ENCODE measurements around the gene GLG1.

The GLG1 gene

DNA sequence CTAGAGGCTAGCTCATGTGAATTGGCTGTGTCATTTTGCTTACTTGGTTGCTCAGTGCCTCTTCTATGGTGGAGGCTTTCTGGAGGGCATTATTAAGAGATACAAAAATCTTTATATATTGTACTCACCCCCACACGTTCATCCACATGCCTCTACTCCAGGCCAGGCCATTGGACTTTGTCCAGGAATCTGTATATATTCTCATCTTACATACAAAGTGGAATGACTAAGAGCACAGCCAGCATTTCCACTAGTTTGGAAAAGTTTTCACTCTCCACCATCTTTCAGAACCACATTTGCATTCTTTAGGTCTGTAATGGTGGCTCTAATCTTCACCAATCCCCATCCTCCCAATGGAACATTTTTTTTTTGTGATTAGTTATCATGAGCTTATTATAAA is 4.8 kb upstream of the GLG1 start:
- Histone ChIP-seq H3K36me3 (ENCODE audit: control insufficient read depth, insufficient read depth, low read length) (no peaks in the 10 kb centered on the region), H3K27ac (ENCODE audit: insufficient read depth, low read length, poor library complexity, severe bottlenecking) (no peak overlapping the region), H3K4me3 (ENCODE audit: insufficient read depth, low read depth, low read length, poor library complexity, severe bottlenecking) (no peak overlapping the region), H3K27me3 (replicated peaks; ENCODE audit: control insufficient read depth, insufficient read depth, low read length, poor library complexity, severe bottlenecking) (no peaks in the 10 kb centered on the region), H3K4me1 (ENCODE audit: control insufficient read depth, insufficient read depth, low read length, poor library complexity, severe bottlenecking) (peaks cover 18% of the 10 kb centered on the region), H3K9me3 (ENCODE audit: control insufficient read depth, low read length) (no peaks in the 10 kb centered on the region)
- DNase-seq = no peak

DNA sequence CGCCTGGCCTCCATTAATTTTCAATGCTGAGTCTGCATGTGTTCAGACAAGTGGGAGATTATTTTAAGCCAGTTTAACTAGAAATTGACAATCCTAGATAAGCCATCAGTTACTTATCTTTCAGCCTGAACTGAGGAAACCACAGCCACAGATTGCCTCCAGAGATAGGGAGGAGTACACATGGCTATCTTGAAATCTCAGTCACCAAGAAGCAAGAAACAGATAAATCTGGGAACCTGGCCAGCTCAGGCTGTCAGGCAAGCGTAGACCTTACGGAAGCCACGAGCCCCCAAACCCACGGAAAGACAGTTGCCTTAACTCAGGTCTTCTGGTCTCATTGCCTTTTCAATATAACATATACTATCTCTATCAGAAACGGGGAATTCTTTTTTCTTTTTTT is 2.0 kb upstream of the GLG1 start:
- Histone ChIP-seq H3K4me1 (ENCODE audit: control insufficient read depth, insufficient read depth, low read length, poor library complexity, severe bottlenecking) (peaks cover 18% of the 10 kb centered on the region), H3K27ac (ENCODE audit: insufficient read depth, low read length, poor library complexity, severe bottlenecking) (no peak overlapping the region), H3K4me3 (ENCODE audit: insufficient read depth, low read depth, low read length, poor library complexity, severe bottlenecking) (no peak overlapping the region), H3K27me3 (replicated peaks; ENCODE audit: control insufficient read depth, insufficient read depth, low read length, poor library complexity, severe bottlenecking) (no peaks in the 10 kb centered on the region), H3K36me3 (ENCODE audit: control insufficient read depth, insufficient read depth, low read length) (no peaks in the 10 kb centered on the region), H3K9me3 (ENCODE audit: control insufficient read depth, low read length) (no peaks in the 10 kb centered on the region)
- peak; percentile 51 to 72 (median 68) for DNase-seq

DNA sequence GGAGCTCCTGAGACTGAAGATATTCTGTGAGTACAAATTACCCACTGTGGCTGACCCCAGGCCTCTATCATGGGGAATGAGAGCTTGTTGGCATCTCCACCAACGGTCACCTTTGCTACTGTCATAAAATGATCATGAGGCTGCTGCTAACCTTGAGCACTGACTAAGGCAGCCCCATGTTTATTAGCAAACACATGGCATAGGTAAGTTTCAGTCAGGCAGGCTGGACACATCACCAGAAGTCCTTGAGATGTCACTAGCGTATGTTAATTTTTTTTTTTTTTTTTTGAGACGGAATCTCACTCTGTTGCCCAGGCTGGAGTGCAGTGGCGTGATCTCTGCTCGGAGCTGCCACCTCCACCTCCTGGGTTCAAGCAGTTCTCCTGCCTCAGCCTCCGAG is 1.5 kb upstream of the GLG1 start:
- Histone ChIP-seq H3K9me3 (ENCODE audit: control insufficient read depth, low read length) (no peaks in the 10 kb centered on the region), H3K27ac (ENCODE audit: insufficient read depth, low read length, poor library complexity, severe bottlenecking) (no peak overlapping the region), H3K27me3 (replicated peaks; ENCODE audit: control insufficient read depth, insufficient read depth, low read length, poor library complexity, severe bottlenecking) (no peaks in the 10 kb centered on the region), H3K4me1 (ENCODE audit: control insufficient read depth, insufficient read depth, low read length, poor library complexity, severe bottlenecking) (peaks cover 18% of the 10 kb centered on the region), H3K36me3 (ENCODE audit: control insufficient read depth, insufficient read depth, low read length) (no peaks in the 10 kb centered on the region), H3K4me3 (ENCODE audit: insufficient read depth, low read depth, low read length, poor library complexity, severe bottlenecking) (no peak overlapping the region)
- DNase-seq = no peak

DNA sequence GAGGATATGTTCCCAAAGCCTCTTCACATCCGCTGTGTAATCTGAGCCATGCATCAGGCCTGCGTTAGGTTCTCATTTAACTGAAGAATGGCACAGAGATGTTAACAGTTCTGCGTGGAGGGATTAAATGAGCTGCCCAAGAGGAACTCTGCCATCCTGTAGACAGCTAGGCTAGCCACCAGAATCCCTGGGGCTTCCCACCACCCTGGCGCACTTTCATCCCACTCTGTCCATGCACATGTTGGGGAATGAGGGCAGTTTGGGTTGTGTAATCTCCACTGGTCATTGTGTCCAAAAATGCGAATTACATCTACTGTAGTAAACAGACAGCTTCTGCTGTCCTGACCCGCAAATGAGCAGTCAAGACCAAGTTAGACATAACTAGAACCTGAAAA is 1.0 kb upstream of the GLG1 start:
- H3K36me3 ChIP-seq (ENCODE audit: control insufficient read depth, insufficient read depth, low read length) = no peaks in the 10 kb centered on the region
- H3K4me1 ChIP-seq (ENCODE audit: control insufficient read depth, insufficient read depth, low read length, poor library complexity, severe bottlenecking) = peaks cover 18% of the 10 kb centered on the region
- no peak for DNase-seq
- H3K27me3 ChIP-seq (replicated peaks; ENCODE audit: control insufficient read depth, insufficient read depth, low read length, poor library complexity, severe bottlenecking) = no peaks in the 10 kb centered on the region
- no peaks in the 10 kb centered on the region for H3K9me3 ChIP-seq (ENCODE audit: control insufficient read depth, low read length)
- H3K27ac ChIP-seq (ENCODE audit: insufficient read depth, low read length, poor library complexity, severe bottlenecking) = no peak overlapping the region
- no peak overlapping the region for H3K4me3 ChIP-seq (ENCODE audit: insufficient read depth, low read depth, low read length, poor library complexity, severe bottlenecking)

DNA sequence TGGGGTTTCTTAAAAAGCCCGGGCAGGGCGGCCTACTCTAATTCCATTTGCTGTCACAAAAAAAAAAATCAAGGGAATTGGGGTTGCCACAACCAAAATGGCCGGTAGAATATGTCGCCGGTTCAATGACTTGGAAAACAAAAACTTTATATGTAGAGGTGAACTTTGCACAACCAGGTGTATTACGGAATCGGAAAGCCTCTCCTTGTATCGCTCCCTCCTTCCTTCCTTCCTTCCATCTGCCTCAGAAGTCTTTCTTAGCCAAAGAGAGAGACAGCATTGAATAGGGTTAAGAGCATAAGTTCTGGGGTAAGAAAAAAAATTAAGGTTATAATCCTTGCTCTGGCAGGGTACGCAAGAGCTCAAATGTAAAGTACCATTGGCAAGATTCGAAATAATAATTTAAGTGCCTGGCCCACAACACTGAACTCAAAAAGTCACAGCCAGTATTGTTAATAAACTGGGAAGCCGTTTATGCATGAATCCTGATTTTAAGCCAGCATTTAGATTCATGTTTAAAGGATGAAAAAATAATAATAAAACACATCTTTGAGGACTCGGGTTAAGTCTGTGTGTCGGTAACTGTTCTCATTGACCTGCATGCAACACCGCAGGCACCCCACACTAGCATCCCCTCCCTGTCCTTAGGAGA is 522 bp upstream of the GLG1 start:
- DNase-seq = no peak
- Histone ChIP-seq H3K4me3 (ENCODE audit: insufficient read depth, low read depth, low read length, poor library complexity, severe bottlenecking) (peak overlapping the region; percentile 86), H3K27ac (ENCODE audit: insufficient read depth, low read length, poor library complexity, severe bottlenecking) (peak overlapping the region; percentile 86), H3K36me3 (ENCODE audit: control insufficient read depth, insufficient read depth, low read length) (no peaks in the 10 kb centered on the region), H3K9me3 (ENCODE audit: control insufficient read depth, low read length) (no peaks in the 10 kb centered on the region), H3K27me3 (replicated peaks; ENCODE audit: control insufficient read depth, insufficient read depth, low read length, poor library complexity, severe bottlenecking) (no peaks in the 10 kb centered on the region), H3K4me1 (ENCODE audit: control insufficient read depth, insufficient read depth, low read length, poor library complexity, severe bottlenecking) (peaks cover 22% of the 10 kb centered on the region)

DNA sequence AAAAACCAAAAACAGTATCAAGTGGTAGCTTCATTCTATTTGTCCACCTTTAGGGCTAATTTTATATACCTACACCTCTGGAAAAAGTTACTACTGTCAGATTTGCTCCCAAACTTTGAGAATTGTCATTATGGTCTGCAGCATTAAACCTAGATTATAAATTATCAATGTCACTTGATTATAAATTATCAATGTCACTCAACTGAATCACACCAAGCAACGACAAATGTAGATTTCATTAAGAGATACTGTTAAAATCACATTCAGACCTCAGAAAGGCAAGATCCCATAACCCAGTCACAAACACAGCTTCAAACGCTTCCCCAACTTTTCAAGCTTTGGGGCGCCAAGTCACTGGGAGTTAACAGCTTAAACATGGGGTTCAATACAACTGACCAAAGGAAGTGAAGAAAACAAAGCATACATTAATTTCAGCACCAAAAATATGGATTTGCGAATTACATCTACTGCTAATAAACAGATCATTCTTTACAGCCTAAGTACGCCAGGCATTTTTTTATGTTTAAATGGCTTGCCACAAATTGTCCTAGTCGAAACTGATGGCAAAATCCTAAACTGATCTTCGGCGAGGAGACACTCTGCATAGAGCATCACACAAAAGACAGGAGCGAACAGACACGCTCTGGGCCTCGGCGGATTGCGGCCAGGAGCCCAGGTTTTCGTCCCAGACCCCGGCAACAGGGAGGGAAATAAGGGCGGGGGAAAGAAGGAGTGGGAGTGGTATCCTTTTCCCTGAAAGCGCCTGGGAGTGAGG is 981 bp downstream of the GLG1 start:
- DNase-seq = no peak
- Histone ChIP-seq H3K27me3 (replicated peaks; ENCODE audit: control insufficient read depth, insufficient read depth, low read length, poor library complexity, severe bottlenecking) (no peaks in the 10 kb centered on the region), H3K9me3 (ENCODE audit: control insufficient read depth, low read length) (no peaks in the 10 kb centered on the region), H3K36me3 (ENCODE audit: control insufficient read depth, insufficient read depth, low read length) (no peaks in the 10 kb centered on the region), H3K4me3 (ENCODE audit: insufficient read depth, low read depth, low read length, poor library complexity, severe bottlenecking) (peak overlapping the region; percentile 86), H3K27ac (ENCODE audit: insufficient read depth, low read length, poor library complexity, severe bottlenecking) (peak overlapping the region; percentile 86), H3K4me1 (ENCODE audit: control insufficient read depth, insufficient read depth, low read length, poor library complexity, severe bottlenecking) (peaks cover 34% of the 10 kb centered on the region)

DNA sequence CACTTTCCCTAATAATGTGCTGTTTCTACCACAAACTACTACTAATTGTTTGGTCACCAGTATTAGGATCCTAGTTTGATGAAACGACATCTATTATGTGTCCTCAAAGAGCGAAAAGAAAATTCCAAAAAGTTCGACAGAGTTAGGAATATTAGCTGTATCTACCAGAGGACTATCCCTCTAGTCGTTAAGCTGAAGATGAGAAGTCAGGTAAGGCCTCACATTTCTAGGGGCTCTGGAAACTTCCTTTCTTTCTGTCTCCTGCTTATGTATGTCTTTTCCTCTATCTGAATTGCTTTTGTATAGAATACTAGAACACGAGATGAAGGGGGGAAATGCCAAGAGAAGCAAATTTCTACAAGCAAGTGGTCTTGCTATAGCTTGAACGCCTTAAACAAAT is 1.6 kb downstream of the GLG1 start:
- DNase-seq = no peak
- Histone ChIP-seq H3K4me3 (ENCODE audit: insufficient read depth, low read depth, low read length, poor library complexity, severe bottlenecking) (peak overlapping the region; percentile 86), H3K27me3 (replicated peaks; ENCODE audit: control insufficient read depth, insufficient read depth, low read length, poor library complexity, severe bottlenecking) (no peaks in the 10 kb centered on the region), H3K27ac (ENCODE audit: insufficient read depth, low read length, poor library complexity, severe bottlenecking) (peak overlapping the region; percentile 86), H3K9me3 (ENCODE audit: control insufficient read depth, low read length) (no peaks in the 10 kb centered on the region), H3K4me1 (ENCODE audit: control insufficient read depth, insufficient read depth, low read length, poor library complexity, severe bottlenecking) (peaks cover 37% of the 10 kb centered on the region), H3K36me3 (ENCODE audit: control insufficient read depth, insufficient read depth, low read length) (no peaks in the 10 kb centered on the region)

DNA sequence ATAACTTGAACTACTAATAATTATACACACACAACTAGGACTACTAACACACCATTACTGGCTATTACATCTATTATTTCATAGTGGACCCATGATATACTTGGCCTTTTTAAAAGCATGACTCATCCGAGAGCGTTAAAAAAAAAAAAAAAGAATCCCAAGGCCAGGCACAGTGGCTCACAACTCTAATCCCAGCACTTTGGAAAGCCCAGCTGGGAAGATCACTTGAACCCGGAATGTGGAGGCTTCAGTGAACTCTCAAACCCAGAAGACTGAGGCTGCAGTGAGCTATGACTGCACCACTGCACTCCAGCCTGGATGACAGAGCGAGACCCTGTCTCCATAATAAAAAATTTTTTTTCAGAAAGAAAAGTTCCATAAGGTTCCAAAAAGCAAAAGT is 3.1 kb downstream of the GLG1 start:
- no peak for DNase-seq
- no peak overlapping the region for H3K4me3 ChIP-seq (ENCODE audit: insufficient read depth, low read depth, low read length, poor library complexity, severe bottlenecking)
- H3K9me3 ChIP-seq (ENCODE audit: control insufficient read depth, low read length) = no peaks in the 10 kb centered on the region
- no peaks in the 10 kb centered on the region for H3K36me3 ChIP-seq (ENCODE audit: control insufficient read depth, insufficient read depth, low read length)
- no peak overlapping the region for H3K27ac ChIP-seq (ENCODE audit: insufficient read depth, low read length, poor library complexity, severe bottlenecking)
- H3K27me3 ChIP-seq (replicated peaks; ENCODE audit: control insufficient read depth, insufficient read depth, low read length, poor library complexity, severe bottlenecking) = no peaks in the 10 kb centered on the region
- peaks cover 41% of the 10 kb centered on the region for H3K4me1 ChIP-seq (ENCODE audit: control insufficient read depth, insufficient read depth, low read length, poor library complexity, severe bottlenecking)

DNA sequence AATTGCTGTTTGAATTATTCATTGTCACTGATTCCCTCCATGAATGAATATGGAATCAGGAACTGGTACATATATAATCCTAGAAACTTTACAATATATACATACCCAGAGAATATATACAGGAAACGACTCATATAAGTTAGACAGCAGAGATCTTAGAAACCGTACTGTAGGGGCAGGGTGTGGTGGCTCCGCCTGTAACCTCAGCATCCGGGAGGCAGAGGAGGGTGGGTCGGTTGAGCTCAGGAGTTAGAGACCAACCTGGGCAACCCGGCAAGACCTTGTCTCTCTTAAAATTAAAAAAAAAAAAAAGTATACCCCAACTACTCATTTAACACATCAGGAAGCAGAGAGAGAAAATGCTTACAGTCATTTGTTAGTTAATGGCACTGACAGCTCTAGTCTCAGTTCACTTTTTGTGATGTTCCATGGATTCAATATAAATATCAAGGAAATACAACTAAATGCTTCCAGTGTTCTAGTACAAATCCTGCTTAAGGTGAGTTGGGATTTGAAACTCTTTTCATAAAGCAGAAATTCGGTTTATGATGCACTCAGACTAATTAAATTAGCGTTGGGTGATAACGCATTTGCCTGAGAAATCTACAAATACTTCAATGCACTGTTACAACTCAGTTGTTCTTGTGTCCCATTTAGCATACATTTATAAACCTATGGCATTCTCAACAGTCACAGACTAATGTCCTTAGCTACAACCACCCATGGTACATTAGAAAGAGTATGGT is 5.6 kb downstream of the GLG1 start:
- Histone ChIP-seq H3K27me3 (replicated peaks; ENCODE audit: control insufficient read depth, insufficient read depth, low read length, poor library complexity, severe bottlenecking) (no peaks in the 10 kb centered on the region), H3K4me1 (ENCODE audit: control insufficient read depth, insufficient read depth, low read length, poor library complexity, severe bottlenecking) (peaks cover 32% of the 10 kb centered on the region), H3K36me3 (ENCODE audit: control insufficient read depth, insufficient read depth, low read length) (no peaks in the 10 kb centered on the region), H3K27ac (ENCODE audit: insufficient read depth, low read length, poor library complexity, severe bottlenecking) (peak overlapping the region; percentile 66), H3K4me3 (ENCODE audit: insufficient read depth, low read depth, low read length, poor library complexity, severe bottlenecking) (peak overlapping the region; percentile 32), H3K9me3 (ENCODE audit: control insufficient read depth, low read length) (no peaks in the 10 kb centered on the region)
- peak; percentile 54 to 69 (median 54) for DNase-seq

DNA sequence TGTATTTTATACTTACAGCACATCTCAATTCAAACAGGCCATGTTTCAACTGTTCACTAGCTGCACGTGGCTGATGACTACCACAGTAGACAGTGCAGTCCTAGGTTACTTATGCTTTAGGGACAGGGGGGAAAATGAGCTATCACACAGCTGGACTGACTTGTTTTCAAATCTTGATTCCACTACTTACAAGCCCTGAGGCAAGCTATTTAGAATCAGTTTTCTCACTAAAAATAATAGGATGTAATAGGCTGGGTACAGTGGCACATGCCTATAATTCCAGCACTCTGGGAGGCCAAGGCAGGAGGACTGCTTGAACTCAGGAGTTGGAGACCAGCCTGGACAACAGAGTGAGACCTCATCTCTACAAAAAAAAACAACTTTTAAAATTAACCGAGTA is 10.3 kb downstream of the GLG1 start:
- DNase-seq = no peak
- peaks cover 20% of the 10 kb centered on the region for H3K4me1 ChIP-seq (ENCODE audit: control insufficient read depth, insufficient read depth, low read length, poor library complexity, severe bottlenecking)
- no peaks in the 10 kb centered on the region for H3K36me3 ChIP-seq (ENCODE audit: control insufficient read depth, insufficient read depth, low read length)
- no peak overlapping the region for H3K27ac ChIP-seq (ENCODE audit: insufficient read depth, low read length, poor library complexity, severe bottlenecking)
- no peaks in the 10 kb centered on the region for H3K9me3 ChIP-seq (ENCODE audit: control insufficient read depth, low read length)
- no peaks in the 10 kb centered on the region for H3K27me3 ChIP-seq (replicated peaks; ENCODE audit: control insufficient read depth, insufficient read depth, low read length, poor library complexity, severe bottlenecking)
- no peak overlapping the region for H3K4me3 ChIP-seq (ENCODE audit: insufficient read depth, low read depth, low read length, poor library complexity, severe bottlenecking)

Data from effector memory CD4-positive, alpha-beta T cell (primary cell).